ENCODE measurements around the gene C20orf144.
A peak's percentile ranks its signal among the peaks of the same experiment; 100 is the strongest.

The C20orf144 gene

GRCh38 chr20:33676652-33677645 lies 14.8 kb downstream of the C20orf144 start:
- Mint-ChIP-seq H3K27me3 (ENCODE audit: low read depth) (no peaks in the 10 kb centered on the region), H3K4me1 (peaks cover 45% of the 10 kb centered on the region), H3K4me3 (peak overlapping the region in 2 of 3 experiments; percentile 63 to 66), H3K9me3 (no peaks in the 10 kb centered on the region), H3K36me3 (ENCODE audit: low read depth) (peaks cover 11% of the 10 kb centered on the region), H3K27ac (peak overlapping the region; percentile 89 to 94 (median 91))
- TF ChIP-seq, protein P1, sequence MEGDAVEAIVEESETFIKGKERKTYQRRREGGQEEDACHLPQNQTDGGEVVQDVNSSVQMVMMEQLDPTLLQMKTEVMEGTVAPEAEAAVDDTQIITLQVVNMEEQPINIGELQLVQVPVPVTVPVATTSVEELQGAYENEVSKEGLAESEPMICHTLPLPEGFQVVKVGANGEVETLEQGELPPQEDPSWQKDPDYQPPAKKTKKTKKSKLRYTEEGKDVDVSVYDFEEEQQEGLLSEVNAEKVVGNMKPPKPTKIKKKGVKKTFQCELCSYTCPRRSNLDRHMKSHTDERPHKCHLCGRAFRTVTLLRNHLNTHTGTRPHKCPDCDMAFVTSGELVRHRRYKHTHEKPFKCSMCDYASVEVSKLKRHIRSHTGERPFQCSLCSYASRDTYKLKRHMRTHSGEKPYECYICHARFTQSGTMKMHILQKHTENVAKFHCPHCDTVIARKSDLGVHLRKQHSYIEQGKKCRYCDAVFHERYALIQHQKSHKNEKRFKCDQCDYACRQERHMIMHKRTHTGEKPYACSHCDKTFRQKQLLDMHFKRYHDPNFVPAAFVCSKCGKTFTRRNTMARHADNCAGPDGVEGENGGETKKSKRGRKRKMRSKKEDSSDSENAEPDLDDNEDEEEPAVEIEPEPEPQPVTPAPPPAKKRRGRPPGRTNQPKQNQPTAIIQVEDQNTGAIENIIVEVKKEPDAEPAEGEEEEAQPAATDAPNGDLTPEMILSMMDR (IDR thresholded peaks at IDR 0.05; ENCODE audit: unreplicated experiment in 3 of 3), result no peak

GRCh38 chr20:33677991-33678702 lies 16.0 kb downstream of the C20orf144 start:
- Mint-ChIP-seq H3K27ac (peak overlapping the region in 2 of 3 experiments; percentile 51 to 56), H3K4me3 (peak overlapping the region in 2 of 3 experiments; percentile 12 to 45), H3K4me1 (peaks cover 40% of the 10 kb centered on the region), H3K27me3 (ENCODE audit: low read depth) (no peaks in the 10 kb centered on the region), H3K9me3 (no peaks in the 10 kb centered on the region), H3K36me3 (ENCODE audit: low read depth) (peaks cover 11% of the 10 kb centered on the region)
- TF ChIP-seq, protein P1 (IDR thresholded peaks at IDR 0.05; ENCODE audit: unreplicated experiment in 3 of 3), result no peak

GRCh38 chr20:33679758-33680485 lies 17.8 kb downstream of the C20orf144 start:
- Mint-ChIP-seq H3K27ac (no peak overlapping the region), H3K4me1 (peaks cover 38% of the 10 kb centered on the region), H3K36me3 (ENCODE audit: low read depth) (peaks cover 11% of the 10 kb centered on the region), H3K4me3 (no peak overlapping the region), H3K27me3 (ENCODE audit: low read depth) (no peaks in the 10 kb centered on the region), H3K9me3 (no peaks in the 10 kb centered on the region)
- TF ChIP-seq, protein P1 (IDR thresholded peaks at IDR 0.05; ENCODE audit: unreplicated experiment in 3 of 3), result no peak

DNA sequence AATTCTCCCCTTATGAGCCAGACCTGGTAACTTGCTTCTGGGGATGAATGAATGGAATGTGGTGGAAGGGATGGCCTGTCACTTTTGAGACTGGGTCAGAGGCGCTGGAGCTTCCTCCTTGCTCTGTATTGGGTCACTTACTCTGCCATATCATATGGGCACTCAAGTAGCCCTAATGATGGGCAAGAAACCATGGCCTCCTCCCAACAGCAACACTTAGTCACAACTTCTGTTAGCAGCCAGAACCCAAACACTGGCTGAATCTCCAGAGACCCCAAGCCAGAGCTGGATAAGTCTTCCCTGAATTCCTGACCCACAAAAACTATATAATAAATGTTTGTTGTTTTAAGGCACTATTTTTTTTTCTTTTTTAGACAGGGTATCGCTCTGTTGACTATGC lies 18.6 kb downstream of the C20orf144 start:
- Mint-ChIP-seq H3K4me3 (no peak overlapping the region), H3K27me3 (ENCODE audit: low read depth) (no peaks in the 10 kb centered on the region), H3K27ac (no peak overlapping the region), H3K36me3 (ENCODE audit: low read depth) (peaks cover 11% of the 10 kb centered on the region), H3K4me1 (peaks cover 38% of the 10 kb centered on the region), H3K9me3 (no peaks in the 10 kb centered on the region)
- TF ChIP-seq, protein P1 (IDR thresholded peaks at IDR 0.05; ENCODE audit: unreplicated experiment in 3 of 3), result no peak

DNA sequence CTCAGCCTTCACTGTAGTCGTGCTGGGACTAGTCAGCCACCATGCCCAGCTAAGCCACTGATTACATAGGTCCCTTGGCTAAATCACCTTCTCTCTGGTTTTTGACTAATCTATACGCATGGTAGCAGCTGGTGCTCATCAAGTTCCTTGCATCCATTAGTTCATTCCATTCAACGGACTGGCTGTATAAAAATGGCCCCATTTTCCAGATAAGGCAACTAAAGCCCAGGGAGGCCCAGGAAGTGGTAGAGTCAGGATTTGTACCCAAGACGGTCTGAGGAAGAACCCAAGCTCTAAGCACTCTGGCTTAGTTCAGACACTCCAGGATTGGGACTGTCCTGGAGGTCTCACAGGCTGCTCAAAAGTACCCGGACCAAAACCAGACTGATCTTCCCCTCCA lies 19.2 kb downstream of the C20orf144 start:
- H3K27ac Mint-ChIP-seq, result no peak overlapping the region
- H3K4me1 Mint-ChIP-seq, result peaks cover 32% of the 10 kb centered on the region
- TF ChIP-seq, protein P1 (IDR thresholded peaks at IDR 0.05; ENCODE audit: unreplicated experiment in 3 of 3), result no peak
- peaks cover 11% of the 10 kb centered on the region for H3K36me3 Mint-ChIP-seq (ENCODE audit: low read depth)
- H3K27me3 Mint-ChIP-seq (ENCODE audit: low read depth), result no peaks in the 10 kb centered on the region
- H3K9me3 Mint-ChIP-seq, result no peaks in the 10 kb centered on the region
- no peak overlapping the region for H3K4me3 Mint-ChIP-seq

All from nephron (organoid).